Smooth muscle cell (in vitro differentiated cells): ENCODE measurements around the gene CDH13. TPM values are rescaled to one million over a fixed set of nuclear protein-coding genes. Genes with fewer than 3 reads are reported as not detected.

ENCODE experiments used
- DNase-seq: peaks from one replicate; lab custom pipeline; 2025; ENCODE audit not compliant: unreplicated experiment; lab: John Stamatoyannopoulos, UW
- H2AFZ ChIP-seq: fragments of 200-600 bp; sonication (generic); 2 replicates; pipeline ENCODE4 v1.6.0; 2016; ENCODE audit warnings: antibody characterized with exemption, low read depth, mild to moderate bottlenecking
- H3F3A ChIP-seq: fragments of 200-600 bp; sonication (generic); 2 replicates; pipeline ENCODE4 v1.6.0; 2017; ENCODE audit warnings: antibody characterized with exemption, low read depth
- H3K27ac ChIP-seq: fragments of 200-600 bp; sonication (generic); 2 replicates; pipeline ENCODE4 v1.5.1; 2016; ENCODE audit warnings: low read depth, mild to moderate bottlenecking
- H3K27me3 ChIP-seq: fragments of 200-600 bp; sonication (generic); 2 replicates; pipeline ENCODE4 v1.6.1; 2016; ENCODE audit warnings: low read depth, mild to moderate bottlenecking
- H3K36me3 ChIP-seq: fragments of 200-600 bp; sonication (generic); 2 replicates; pipeline ENCODE4 v1.5.1; 2016; ENCODE audit warnings: low read depth
- H3K4me1 ChIP-seq: fragments of 200-600 bp; sonication (generic); 2 replicates; pipeline ENCODE4 v1.5.1; 2016; ENCODE audit warnings: low read depth
- H3K4me2 ChIP-seq: fragments of 200-600 bp; sonication (generic); 2 replicates; pipeline ENCODE4 v1.6.0; 2016; ENCODE audit warnings: mild to moderate bottlenecking
- H3K4me3 ChIP-seq: fragments of 200-600 bp; sonication (generic); 2 replicates; pipeline ENCODE4 v1.5.1; 2016; ENCODE audit warnings: mild to moderate bottlenecking
- H3K79me2 ChIP-seq: fragments of 200-600 bp; sonication (generic); 2 replicates; pipeline ENCODE4 v1.6.0; 2016; ENCODE audit warnings: low read depth, mild to moderate bottlenecking
- H3K9ac ChIP-seq: fragments of 200-600 bp; sonication (generic); 2 replicates; pipeline ENCODE4 v1.6.0; 2016; ENCODE audit warnings: low read depth
- H3K9me3 ChIP-seq: fragments of 200-600 bp; sonication (generic); replicated peaks from 2 replicates; pipeline ENCODE4 v1.5.1; 2016; ENCODE audit warnings: low read depth
- H4K20me1 ChIP-seq: fragments of 200-600 bp; sonication (generic); 2 replicates; pipeline ENCODE4 v1.6.0; 2016; ENCODE audit warnings: low read depth
- CTCF ChIP-seq: fragments of 200-600 bp; sonication (generic); IDR thresholded peaks from 2 replicates; pipeline ENCODE4 v1.5.1; 2017; ENCODE audit warnings: borderline replicate concordance, mild to moderate bottlenecking, antibody characterized with exemption; ENCODE audit not compliant: insufficient read depth, poor library complexity, severe bottlenecking
- WGBS: methylation state at CpG from one replicate; pipeline ENCODE4 v1.1.7; 2016; ENCODE audit warnings: low lambda C conversion rate; 5-methylcytosine and 5-hydroxymethylcytosine counted together
- polyA plus RNA-seq: library from polyadenylated mRNA; unstranded; fragments of >200 nt; fragmentation: Nextera tagmentation; extraction: Ambion mirVana; gene quantifications from 2 replicates; pipeline ENCODE4 v1.2.1, GENCODE V29; 2016
- total RNA-seq: library from RNA; depleted of rRNA; stranded (reverse); fragments of >200 nt; gene quantifications from 2 replicates; pipeline ENCODE4 v1.2.3, GENCODE V29; 2014

The CDH13 gene
- total and polyA plus RNA-seq, 2 experiments from 2014 or later: 12.1 to 32.2 TPM

GRCh38 chr16:83306961-83307593 is 680.3 kb downstream of the CDH13 start:
- H3K36me3 ChIP-seq: no peaks in the 10 kb centered on the region
- H3K27ac ChIP-seq: no peak overlapping the region
- H3K4me3 ChIP-seq: no peak overlapping the region
- no peak overlapping the region for H3K4me2 ChIP-seq
- H3K27me3 ChIP-seq: no peaks in the 10 kb centered on the region
- DNase-seq: no peak
- no peaks in the 10 kb centered on the region for H3F3A ChIP-seq
- no peak overlapping the region for H3K9ac ChIP-seq
- no peaks in the 10 kb centered on the region for H4K20me1 ChIP-seq
- no peaks in the 10 kb centered on the region for H3K79me2 ChIP-seq
- no peaks in the 10 kb centered on the region for H3K4me1 ChIP-seq
- H2AFZ ChIP-seq: no peak overlapping the region
- 62% methylated on average over 5 of the region's 5 CpGs for WGBS
- no peak for TF ChIP-seq CTCF
- H3K9me3 ChIP-seq: no peaks in the 10 kb centered on the region

- H3K9me3 ChIP-seq: no peaks in the 10 kb centered on the region
- no peak for DNase-seq
- 97% methylated on average over 6 of the region's 6 CpGs for WGBS
- H2AFZ ChIP-seq: no peak overlapping the region
- H3K9ac ChIP-seq: no peak overlapping the region
- no peaks in the 10 kb centered on the region for H3F3A ChIP-seq
- H3K27ac ChIP-seq: no peak overlapping the region
- TF ChIP-seq CTCF: no peak
- H4K20me1 ChIP-seq: no peaks in the 10 kb centered on the region
- H3K36me3 ChIP-seq: no peaks in the 10 kb centered on the region
- H3K4me1 ChIP-seq: no peaks in the 10 kb centered on the region
- no peak overlapping the region for H3K4me3 ChIP-seq
- no peaks in the 10 kb centered on the region for H3K79me2 ChIP-seq
- no peak overlapping the region for H3K4me2 ChIP-seq
- H3K27me3 ChIP-seq: no peaks in the 10 kb centered on the region
These were observed 680.8 kb downstream of the CDH13 start for GRCh38 chr16:83307594-83307992.

- no peaks in the 10 kb centered on the region for H3K4me1 ChIP-seq
- TF ChIP-seq CTCF: no peak
- no peak overlapping the region for H2AFZ ChIP-seq
- no peaks in the 10 kb centered on the region for H3K9me3 ChIP-seq
- no peak overlapping the region for H3K4me2 ChIP-seq
- no peaks in the 10 kb centered on the region for H3K79me2 ChIP-seq
- no peaks in the 10 kb centered on the region for H3F3A ChIP-seq
- H3K27ac ChIP-seq: no peak overlapping the region
- 52% methylated on average over 3 of the region's 3 CpGs for WGBS
- no peaks in the 10 kb centered on the region for H3K36me3 ChIP-seq
- H4K20me1 ChIP-seq: no peaks in the 10 kb centered on the region
- DNase-seq: no peak
- no peak overlapping the region for H3K9ac ChIP-seq
- no peaks in the 10 kb centered on the region for H3K27me3 ChIP-seq
- no peak overlapping the region for H3K4me3 ChIP-seq
These were observed 681.6 kb downstream of the CDH13 start for GRCh38 chr16:83308414-83308813.

- Histone ChIP-seq H3K36me3 (no peaks in the 10 kb centered on the region), H3K27me3 (no peaks in the 10 kb centered on the region), H3K4me3 (no peak overlapping the region), H3K27ac (no peak overlapping the region), H3K4me2 (no peak overlapping the region), H3F3A (no peaks in the 10 kb centered on the region), H2AFZ (no peak overlapping the region), H3K4me1 (no peaks in the 10 kb centered on the region), H3K9me3 (no peaks in the 10 kb centered on the region), H3K9ac (no peak overlapping the region), H3K79me2 (no peaks in the 10 kb centered on the region), H4K20me1 (no peaks in the 10 kb centered on the region)
- TF ChIP-seq CTCF: no peak
- WGBS: 70% methylated on average over 2 of the region's 2 CpGs
- DNase-seq: no peak
These were observed 684.0 kb downstream of the CDH13 start for GRCh38 chr16:83310816-83311215.
